ENCODE data around the gene GSK3A.

GRCh38 chr19:42268142-42268703 is 25.8 kb upstream of the GSK3A start:
- TF ChIP-seq POLR2A (IDR thresholded peaks at IDR 0.05) = peak; percentile 97 to 98 (median 97)
- TF ChIP-seq CTCF (IDR thresholded peaks at IDR 0.05) = peak in 3 of 7 experiments; percentile 5 to 26 (median 23)

All from body of pancreas (tissue), 4 donors.